ENCODE data around the gene ZNF366.
A peak's percentile ranks its signal among the peaks of the same experiment; 100 is the strongest.

The ZNF366 gene

DNA sequence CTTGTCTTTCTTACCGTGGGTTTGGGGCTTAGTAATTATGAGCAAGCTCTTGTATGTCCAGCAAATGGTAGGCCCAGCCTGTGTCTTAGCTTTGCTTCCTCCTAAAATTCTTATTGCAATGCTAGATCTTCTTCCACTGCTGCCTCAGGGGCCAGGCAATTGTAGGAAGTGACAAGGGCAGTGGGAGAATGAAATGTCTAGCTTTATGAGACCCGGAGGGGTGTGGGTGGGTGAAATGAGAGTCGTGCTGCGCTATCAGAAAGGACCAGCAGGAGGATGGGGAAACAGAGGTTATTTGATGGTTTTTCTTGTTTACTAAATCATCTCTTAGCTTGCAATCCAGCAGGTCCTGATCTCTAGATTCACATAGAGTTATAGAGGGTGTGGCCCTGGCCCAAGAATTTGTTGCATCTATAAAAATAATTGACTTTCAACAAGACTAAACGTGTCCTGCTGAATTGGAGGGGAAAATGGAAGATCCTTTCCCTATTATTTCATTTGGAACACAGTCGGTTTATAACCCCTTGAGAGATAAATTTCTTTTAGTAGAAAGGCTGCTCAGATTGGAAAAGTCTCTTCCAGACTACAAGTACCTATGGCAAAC lies 43.7 kb downstream of the ZNF366 start:
- no peak for DNase-seq

DNA sequence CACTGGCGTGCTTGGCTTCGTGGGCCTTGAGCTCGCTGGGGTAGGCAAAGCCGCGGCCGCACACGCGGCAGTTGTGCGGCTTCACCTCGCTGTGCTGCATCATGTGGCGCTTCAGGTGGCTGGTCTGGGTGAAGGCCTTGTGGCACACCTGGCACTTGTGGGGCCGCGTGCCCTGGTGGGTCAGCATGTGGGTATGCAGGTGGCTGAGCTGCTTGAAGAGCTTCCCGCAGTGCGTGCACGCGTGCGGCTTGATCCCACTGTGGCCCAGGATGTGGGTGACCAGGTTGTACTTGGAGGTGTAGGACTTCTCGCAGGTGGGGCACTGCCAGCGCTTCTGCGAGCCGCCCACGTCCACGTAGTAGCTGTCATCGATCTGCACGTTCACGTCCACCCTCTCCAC lies 46.8 kb downstream of the ZNF366 start:
- no peak for DNase-seq

DNA sequence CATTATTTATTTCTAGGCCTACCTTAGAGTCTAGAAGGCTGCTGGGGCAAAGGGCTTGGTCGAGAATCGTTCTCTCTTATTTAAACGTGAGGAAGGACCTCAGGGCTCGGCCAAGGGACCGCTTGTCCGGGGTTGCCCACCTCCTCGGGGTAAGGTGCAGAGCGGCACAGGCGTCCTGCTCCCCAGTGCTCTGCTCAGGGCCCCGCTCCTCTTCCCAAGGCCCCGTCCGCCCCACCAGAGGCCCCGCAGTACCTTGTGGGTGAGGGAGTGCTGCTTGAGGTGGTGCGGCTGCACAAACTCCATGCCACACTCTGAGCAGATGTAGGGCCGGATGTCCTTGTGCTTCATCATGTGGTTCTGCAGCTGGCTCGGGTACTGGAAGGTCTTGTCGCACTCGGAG lies 47.3 kb downstream of the ZNF366 start:
- no peak for DNase-seq

DNA sequence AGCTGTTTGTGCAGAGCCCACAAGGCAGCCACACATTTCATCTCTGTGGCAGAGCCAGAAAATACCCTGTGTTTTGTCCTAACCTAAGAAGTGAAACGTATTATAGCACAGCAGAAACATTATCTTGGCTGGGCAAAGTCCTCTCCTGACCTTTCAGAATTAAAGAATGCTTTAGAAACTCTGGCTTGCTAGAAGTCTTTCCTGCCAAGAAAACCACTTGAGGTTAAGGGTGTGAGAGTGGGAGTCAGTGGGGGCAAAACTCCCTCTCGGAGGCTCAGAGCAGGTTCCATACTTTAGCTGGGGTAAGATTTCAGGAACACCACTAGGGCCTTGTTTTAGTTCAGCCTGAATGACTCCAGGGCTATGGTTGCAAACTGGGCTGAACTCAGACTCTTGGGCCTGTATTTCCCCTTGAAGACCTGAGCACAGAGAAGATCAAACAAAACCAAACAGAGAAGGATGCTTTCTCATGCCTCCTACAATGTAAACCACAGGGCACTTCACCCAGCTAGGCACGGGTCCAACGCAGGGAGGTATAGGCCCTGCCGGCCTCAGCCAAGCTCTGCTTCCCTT lies 48.0 kb downstream of the ZNF366 start:
- no peak for DNase-seq

DNA sequence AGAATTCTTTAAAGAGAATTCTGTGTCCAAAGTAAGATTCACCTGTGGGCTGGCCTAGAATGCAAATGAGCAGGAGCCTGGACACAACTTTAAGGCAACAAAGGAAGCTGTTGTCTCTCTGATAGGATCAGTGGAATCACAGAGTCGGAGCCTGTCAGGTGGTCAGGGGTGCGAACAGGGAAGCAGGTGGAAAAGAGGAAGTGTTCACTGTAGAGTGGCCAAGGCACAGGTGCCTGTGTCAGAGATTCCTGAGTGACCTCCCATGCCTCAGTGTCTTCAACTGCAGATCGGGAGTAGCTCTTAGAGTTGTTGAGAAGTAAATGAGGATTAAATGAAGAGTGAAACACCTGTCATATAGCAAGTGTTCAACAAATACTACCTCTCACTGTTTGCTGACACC lies 48.8 kb downstream of the ZNF366 start:
- DNase-seq = no peak

DNA sequence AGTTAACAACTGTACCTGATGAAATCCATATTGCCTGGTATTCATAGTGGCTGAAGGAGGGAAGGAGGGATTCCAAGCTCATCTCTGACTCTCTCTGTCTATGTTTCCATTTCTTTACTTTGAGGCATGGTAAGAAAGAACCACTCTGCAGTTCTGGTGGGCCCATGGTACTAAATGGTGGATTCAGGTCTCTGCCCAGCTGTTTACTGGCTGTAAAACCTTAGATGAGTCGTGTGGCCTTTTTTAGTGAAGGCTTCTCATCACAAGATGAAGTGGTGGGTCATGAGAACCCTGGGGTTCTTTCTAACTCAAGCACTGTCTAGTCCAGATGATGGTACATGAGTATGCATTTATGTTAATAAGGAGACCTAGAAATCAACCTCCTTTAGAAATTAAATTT lies 49.7 kb downstream of the ZNF366 start:
- DNase-seq = no peak

DNA sequence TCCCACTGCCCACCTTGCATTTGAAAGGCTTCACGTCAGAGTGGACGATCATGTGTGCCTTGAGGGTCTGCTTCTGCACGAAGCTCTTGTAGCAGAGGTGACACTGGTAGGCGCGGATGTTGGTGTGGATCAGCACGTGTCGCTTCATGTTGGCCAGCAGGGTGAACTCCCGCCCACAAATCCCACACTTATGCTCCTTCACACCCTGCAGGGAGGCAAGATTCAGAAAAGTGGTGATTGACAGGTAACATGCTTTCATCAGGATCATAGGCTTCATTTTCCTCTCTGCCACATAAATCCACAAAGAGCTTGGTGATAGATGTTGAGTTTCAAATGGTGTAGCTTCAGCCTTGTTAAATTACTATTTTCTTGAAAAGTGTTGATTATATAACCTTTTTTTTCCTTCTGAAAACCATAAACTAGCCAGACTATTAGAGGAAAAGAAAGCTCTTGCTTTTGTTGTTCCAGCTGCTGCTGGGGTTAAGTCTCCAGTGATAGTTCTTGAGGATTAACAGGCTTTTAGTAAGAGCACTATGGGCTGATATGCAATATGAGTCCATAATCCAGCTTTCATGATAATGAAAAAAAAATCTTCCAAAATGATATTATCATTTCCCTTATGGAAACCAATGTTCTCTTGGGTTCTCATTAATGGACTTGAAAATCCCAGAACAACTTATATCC lies 50.7 kb downstream of the ZNF366 start:
- no peak for DNase-seq

DNA sequence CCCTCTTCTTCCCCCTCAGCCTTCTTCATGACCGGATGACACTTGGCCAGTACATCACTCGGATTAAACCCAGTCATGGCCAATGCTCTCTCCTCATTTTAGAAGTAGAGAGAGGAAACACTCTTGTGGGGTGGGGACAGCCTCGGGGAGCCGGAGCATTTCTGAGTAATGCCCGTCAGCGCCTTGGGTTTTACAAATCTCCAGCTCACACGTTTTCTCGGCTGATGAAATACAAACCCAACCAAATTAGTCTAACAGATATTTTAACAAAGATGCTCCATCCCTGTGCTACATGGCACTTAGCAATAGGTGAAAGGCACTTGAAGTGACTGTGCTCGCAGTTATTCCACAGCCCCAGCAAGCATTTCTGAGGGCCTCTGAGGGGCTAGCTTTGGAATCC lies 51.7 kb downstream of the ZNF366 start:
- DNase-seq = no peak

DNA sequence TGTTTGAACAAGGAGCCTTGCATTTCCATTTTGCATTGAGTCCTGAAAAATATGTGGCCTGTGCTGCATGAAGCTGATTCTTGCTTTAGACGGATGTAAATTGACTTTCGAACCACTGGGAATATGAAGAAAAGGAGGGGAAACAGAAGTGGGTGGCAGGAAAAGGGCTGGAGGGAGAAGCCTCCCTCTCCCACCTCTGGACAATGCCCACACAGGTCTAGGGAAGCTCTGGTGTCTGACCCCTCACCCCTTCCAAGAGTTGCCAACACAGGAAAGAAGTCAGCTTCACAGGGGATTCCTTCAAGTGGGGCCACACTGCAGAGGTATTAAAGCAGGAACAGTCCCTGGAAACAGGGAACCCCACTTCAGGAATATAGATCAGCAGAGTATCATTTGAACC lies 52.2 kb downstream of the ZNF366 start:
- no peak for DNase-seq

DNA sequence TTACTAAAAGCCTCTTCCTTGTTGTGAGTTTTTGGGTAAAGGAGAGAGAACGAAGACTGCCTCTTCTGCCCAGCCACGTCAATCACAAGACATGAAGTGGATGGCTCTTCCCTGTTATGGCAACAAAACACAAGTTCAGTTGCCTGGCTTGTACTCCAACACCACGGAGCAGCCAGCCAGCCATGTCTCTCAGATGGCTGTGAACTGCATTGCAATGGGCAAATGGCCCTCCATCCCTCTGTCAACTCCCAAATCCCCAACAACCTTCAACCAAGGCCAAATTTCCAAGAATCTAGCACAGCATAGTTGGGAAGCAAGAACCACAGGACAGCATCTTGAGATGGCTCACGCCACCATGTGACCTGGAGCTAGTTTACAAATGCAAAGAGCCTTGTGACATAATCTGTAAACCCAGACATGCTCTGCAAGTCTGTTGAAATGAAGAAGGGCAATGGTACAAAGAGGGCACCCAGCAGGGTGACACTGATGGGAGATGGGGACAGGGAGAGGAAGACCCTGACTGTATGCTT lies 53.9 kb downstream of the ZNF366 start:
- no peak for DNase-seq

DNA sequence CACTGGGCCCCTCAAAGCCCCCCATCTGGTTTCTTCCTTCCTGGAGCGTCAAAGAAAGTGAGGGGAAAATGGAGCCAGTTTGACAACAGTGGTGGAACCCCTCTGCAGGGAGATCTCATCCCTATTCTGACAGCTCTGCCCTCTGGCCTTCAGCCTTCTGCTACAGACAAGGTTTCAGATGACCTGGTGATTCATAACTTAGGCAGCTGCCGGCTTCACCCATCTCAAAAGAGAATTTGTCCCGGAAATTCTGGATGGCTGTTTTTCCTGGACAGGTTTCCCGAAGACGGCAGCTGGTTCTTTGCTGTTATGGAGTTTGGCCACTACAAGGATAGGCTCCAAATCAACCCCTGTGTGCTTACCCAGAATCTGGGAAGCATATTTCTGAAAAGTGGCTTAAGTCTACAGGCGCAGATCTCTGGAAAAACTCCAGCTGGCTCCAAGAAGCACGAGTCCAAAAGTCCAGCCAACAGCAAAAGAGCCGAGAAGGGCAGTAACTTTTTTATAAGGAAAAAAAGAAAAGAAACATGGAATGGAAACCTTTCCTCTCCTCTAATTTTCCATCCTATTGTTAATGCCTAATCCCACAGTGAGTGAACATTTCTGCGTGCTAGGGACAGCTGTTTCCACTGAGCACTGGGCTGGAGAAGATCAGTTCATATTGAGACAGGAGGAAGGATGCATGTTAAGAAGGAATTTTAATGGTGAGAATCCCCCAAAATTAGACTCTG lies 54.5 kb downstream of the ZNF366 start:
- peak in 3 of 14 donors; percentile 10 to 26 (median 14) for DNase-seq

DNA sequence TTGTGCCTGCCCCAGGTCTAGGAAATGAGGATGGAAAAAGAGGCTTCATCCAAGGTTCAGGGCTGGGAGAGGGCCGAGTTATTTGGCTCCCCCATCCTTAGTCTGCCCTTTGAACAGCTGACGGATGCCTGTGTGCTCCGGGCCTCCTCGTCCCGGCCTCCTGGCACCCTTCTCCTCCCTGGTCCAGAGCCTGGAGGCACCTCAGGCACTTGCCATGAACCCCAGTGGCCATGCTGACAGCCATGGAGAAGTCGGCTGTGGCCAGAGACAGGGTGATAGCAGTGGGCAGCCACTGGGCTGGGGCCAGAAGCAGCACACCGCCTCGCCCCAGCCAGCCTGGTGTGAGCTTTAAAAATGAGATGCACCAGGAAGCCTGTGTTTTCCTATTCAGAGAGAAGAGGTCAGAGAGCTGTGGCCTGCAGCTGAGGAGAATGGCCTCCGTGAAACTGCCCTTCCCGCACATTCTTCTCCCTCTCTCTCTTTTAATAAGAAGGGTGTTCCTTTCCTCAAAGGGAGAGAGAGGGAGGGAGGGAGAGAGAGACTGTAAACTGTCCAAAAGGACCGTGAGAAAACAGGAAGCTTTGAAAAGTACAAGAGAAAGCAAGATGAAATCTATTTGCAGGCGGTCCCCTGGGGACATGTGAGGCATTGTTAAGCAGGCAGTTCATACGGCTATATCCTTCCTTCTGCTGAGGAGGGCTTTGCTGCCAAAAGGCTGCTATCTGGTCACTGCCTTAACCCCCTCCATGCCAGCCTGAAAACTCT lies 55.3 kb downstream of the ZNF366 start:
- DNase-seq = peak in 1 of 14 donors; percentile 13

DNA sequence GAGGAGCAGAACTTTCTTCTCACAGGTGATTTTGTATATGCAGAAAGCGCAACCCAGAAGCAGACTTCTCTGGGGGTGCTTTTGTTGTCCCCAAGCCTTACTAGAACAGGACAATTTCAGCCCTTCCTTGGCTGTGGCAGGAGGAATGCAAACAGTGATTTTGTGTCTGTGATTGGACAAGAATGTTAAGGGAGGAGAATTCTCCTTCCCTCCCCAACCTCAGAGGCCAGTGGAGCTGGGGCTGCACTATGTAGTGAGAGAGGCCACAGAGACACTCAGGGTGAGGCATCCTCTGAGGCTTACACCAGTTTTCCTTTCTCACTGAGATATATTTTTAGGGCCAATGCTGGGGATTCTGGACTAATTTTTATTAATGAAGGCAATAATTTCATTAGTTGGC lies 58.8 kb downstream of the ZNF366 start:
- no peak for DNase-seq

DNA sequence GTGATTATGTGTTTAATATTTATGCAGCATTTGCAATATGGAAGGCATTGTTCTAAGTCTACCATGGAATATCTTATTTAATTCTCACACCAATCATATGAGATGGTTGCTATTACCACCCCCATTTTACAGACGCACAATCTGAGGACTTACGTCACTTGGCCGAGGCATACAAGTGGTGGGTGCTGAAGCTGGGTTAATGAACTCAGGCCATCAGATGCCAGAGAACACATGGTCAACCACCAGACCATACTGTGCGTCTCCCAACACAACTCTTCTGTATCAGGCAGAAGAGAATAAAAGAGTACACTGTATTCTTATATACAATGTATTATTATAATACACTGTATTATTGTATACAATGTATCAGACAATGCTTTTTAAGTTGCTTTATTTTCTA lies 59.5 kb downstream of the ZNF366 start:
- no peak for DNase-seq

DNA sequence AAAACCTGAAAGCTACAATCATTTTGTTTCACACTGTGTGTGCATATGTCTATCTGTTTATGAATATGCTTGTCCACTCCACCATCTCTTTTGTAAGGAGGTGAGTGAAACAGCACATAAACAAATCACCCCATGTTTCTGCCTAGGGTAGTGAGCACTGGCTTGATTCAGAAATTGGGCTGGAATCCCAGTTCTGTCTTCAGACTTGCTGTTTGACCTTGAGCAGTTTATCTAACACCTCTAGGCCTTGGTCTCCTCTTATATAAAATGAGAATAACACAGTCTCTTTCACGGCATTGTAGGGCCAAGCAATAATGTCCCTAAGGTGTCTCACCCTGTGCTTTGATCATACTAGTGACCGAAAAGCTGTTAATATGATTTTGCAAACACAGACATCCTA lies 61.2 kb downstream of the ZNF366 start:
- DNase-seq = no peak

DNA sequence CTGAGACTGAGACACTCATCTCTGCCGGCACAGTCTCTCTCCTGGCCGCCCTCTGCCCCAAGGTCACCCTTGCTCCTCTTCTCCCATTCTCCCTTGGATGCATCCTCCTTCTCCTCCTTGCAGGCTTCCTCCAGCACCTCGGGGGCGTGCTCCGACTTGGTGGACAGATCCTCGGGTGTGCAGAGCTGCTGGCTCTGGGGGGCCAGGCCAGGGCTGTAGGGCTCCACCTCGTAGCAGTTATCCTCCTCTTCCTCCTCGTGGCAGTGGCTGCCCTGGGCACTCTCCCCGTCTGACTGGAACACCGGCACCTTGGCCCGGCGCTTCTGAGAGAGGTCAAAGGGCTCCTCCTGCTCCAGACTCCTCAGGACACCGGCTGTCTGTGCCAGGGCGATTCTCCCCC lies 63.3 kb downstream of the ZNF366 start:
- DNase-seq = no peak

DNA sequence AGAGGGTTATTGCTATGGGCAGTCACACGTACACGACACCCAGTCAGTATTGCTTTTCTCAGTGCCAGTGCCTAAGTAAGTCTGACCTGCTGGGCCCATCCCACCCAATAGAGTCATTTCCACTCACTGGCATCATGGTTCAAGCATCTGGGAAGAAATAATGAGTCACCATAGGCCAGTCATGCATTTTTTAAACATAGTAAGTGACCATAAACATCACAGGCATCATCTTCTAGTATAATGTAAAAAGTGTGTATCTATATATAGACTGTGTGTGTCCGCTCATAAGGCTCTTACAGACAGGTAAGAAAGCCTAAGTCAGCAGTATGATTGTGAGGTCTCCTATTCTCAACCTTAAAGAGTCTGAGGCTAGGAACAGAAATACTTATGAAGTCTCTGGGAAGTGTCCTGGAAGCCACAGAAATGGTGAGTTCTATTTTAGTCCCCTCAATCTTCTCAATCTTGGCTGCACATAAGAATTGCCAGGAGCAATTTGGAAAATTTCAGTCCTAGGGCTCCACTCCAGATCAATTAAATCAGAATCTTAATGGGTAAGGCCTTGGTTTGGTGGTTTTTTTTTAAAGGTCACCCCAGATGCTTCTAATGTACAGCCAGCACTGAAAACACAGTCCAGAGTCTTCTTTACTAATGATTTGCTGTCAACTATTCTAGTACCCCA lies 65.2 kb downstream of the ZNF366 start:
- DNase-seq = no peak

DNA sequence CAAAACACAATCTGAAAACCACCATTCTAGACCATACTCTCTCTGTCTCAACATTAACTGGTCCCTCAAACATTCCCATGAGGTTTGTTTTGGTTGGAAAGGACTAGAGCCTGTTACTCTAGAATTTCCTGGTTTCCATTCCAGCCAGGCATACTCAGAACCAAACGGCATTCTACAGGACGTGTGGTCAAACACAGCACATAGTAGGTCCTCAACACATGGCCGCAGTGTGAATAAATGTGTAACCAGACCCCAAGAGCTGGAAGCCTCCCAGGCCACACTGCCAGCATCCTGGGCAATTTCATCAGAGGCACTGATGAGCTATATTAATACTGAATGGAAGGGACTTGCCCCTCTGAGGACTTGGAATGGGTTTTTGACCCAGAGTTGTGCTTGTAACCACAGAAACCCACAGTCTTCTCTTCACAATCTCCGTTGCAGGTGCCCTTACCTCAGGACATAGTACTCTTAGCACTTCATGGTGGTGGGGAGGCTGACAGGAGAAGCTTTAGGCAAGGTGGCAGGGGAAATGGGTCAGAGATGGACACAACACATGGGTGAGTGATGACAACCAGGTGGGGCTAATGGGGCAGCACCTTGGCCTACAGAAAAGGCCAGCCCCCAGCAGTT lies 66.0 kb downstream of the ZNF366 start:
- DNase-seq = no peak

DNA sequence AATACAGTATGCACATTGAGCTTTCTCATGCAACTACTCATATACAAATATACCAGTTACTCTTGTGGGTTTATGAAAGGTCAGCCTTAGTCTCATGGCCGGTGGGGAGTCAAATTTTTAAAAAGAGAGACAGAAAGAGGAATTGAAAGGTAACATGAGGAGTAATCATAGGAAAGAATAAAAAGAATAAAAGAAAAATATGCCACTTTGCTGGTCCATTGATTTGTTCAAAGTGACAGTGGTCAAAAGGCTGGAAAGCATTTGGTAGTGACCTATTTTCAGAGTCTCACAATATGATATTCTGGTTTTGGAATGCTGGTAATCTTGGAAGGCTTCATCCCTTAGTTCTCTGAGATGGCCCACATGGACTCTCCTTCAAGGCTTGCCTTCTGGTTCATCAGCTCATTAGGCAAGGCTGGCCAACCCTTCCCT lies 67.0 kb downstream of the ZNF366 start:
- DNase-seq = no peak

DNA sequence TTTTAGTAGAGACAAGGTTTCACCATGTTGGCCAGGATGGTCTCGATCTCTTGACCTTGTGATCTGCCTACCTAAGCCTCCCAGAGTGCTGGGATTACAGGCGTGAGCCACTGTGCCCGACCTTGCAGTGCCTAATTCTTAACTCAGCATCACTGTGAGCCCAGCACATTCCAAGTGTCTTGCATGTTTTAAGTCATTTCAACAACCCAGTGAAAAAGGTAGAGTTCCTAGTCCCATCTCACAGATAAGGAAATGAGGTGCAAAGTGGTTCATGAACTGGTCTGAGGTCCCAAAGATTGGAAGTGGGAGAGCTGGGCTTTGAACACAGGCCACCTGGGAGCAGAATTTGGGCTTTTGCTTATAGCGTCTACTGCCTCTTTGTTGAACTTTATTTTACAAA lies 68.0 kb downstream of the ZNF366 start:
- DNase-seq = no peak

DNA sequence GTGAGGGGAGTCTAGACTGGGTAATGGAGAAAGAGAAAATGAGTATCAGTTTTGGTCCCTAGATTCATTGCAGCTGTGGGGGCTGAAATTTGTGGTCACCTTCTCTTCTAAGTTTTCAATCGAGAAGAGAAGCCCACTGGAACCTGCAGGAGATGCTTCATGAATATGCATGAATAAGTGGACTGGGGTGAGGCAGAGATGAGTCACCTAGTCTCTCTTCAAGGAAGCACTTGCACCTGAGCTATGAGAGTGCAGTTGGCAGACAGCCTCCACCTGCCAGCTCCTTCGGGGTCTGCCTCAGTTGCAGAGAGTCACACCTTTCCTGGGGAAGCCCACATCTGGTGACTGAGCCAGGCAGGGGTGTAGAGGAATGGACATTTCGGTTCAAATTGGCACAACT lies 69.1 kb downstream of the ZNF366 start:
- no peak for DNase-seq

Data from C1 segment of cervical spinal cord (tissue), 14 donors.